Pancreas (tissue), 10 donors: ENCODE data around the gene INSR. TPM values are rescaled to one million over a fixed set of nuclear protein-coding genes. Genes with fewer than 3 reads are reported as not detected.
A peak's percentile ranks its signal among the peaks of the same experiment; 100 is the strongest.

ENCODE experiments used
- ATAC-seq, 4 donors: fragments of 200-7000 bp; cut with Tn5 transposase; one replicate each; pipeline versions ENCODE4 v1.8.0 to v1.9.1; 2020; ENCODE audit warnings: mild to moderate bottlenecking in 4 of 4, moderate library complexity in 4 of 4
- DNase-seq, 6 donors: peaks; one replicate each; pipeline ENCODE4 v3.0.0-alpha.2; 2020
- FAIRE-seq: peaks from 2 replicates; lab custom pipeline; 2012; peaks lifted over from hg19 to GRCh38; lab: Jason Lieb, UNC
- H3K27ac ChIP-seq, 4 donors: fragments of 200-600 bp; sonication (generic); 1 replicate in 3 of 4; 2 replicates in 1 of 4; pipeline versions ENCODE4 v1.5.0 to v1.8.0; 2020
- H3K27me3 ChIP-seq, 4 donors: fragments of 200-600 bp; one replicate each; pipeline ENCODE4 v1.8.0; 2021
- H3K36me3 ChIP-seq, 3 donors: fragments of 200-600 bp; sonication (generic) in 1 of 3; one replicate each; pipeline versions ENCODE4 v1.5.0 to v1.8.0; 2020 to 2021
- H3K4me1 ChIP-seq, 3 donors: fragments of 200-600 bp; one replicate each; pipeline ENCODE4 v1.8.0; 2021
- H3K4me3 ChIP-seq, 4 donors: fragments of 200-600 bp; sonication (generic) in 2 of 4; one replicate each; pipeline versions ENCODE4 v1.5.0 to v1.8.0; 2020 to 2021
- H3K9me3 ChIP-seq, 4 donors: fragments of 200-600 bp; one replicate each; pipeline ENCODE4 v1.8.0; 2021
- WGBS, 2 donors: extraction: QIAGEN DNeasy Blood & Tissue Kit; methylation state at CpG; one replicate each; pipeline ENCODE4 v1.1.7; 2013; 5-methylcytosine and 5-hydroxymethylcytosine counted together
- intact Hi-C, 3 donors: fragments of 100-400 bp; cut with DNase I; formaldehyde crosslinking; loops; one replicate each; pipeline versions ENCODE4 v1.11.1 to v1.14.2; 2022
- polyA plus RNA-seq, 2 donors: library from polyadenylated mRNA; stranded (reverse); fragments of 200-250 nt; gene quantifications; one replicate each; pipeline ENCODE4 v1.2.3, GENCODE V29; 2013
- total RNA-seq, 6 donors: library from RNA; stranded (reverse); fragmentation: NEBNext Ultra II Directional in 4 of 6; extraction: Animal tissue kit (Norgen Biotek cat#: 25700) in 4 of 6; gene quantifications; one replicate each; pipeline versions ENCODE4 v1.2.1 to v1.2.4, GENCODE V29; 2021 to 2023
- TF ChIP-seq, protein P1 (sequence below), 4 donors: fragments of 200-600 bp; sonication (generic) in 3 of 4; IDR thresholded peaks; one replicate each; pipeline versions ENCODE4 v1.5.0 to v1.8.0; 2021; ENCODE audit warnings: antibody characterized with exemption in 4 of 4
- donor health status: healthy with polysubstance abuse.
- donor health status: DM: no; HTN: no; CAD: no; lungs with moderate emphysema.
- donor health status: DM: no; HTN: no; CAD: no.
- donor health status: control.
- donor health status: control.
- donor health status: Bipolar disorder and iron deficiency.
- donor health status: DM: yes; HTN: yes; CAD: no.
- donor health status: DM: no; HTN: no; CAD: no.
- donor health status: DM: no; HTN: no; CAD: no.
- donor health status: DM: yes; HTN: yes; CAD: no.

INSR gene
- 100 to 1,000 TPM in 5 of 6 donors, 10 to 100 TPM in 1; 90.5 to 205 (median 129) TPM for total RNA-seq
- polyA plus RNA-seq = 10 to 100 TPM; 45.1 to 48.7 TPM

DNA sequence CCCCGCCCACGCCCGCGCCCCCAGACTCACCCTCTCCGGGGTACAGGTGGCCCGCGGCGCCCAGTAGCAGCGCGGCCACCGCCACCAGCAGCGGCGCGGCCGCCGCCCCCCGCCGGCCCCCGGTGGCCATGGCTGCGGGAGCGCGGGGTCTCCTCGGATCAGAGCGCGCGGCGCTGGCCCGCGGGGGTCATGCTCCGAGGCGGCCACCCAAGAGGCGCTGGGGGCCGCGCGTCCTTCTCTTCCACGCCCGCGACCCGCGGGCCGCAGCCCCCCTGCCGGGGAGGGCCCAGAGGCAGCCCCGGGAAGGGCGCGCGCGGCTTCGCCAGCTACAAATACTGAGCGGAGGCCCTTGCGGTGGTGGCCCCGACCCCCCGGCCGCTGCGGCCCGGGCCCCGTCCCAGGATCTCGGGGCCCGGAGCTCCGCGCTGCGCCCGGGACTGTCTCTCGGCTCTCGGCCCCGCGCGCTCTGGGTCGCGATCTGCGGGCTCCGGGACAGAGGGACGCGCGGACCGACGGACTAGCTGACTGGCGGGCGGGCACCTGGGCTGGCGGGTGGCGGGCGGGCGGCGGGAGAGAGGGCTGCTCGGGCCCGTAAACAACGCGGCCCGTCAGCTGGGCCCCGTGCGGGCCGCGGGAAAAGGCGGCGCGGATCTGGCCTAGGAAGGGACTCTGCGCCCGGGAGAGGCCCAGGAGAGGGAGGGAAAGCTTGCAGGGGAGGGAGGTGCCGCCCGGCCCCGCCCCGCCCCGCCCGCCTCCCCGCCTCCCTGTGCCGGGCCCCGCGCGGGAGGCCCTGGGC, at the start of gene INSR:
Gene INSR (minus strand): TSS at position 653 of the 796 bp plus-strand sequence. CDS start 523 bp downstream, at position 130.
- H3K4me1 ChIP-seq = peaks cover 0 to 9% (median 4%) of the 10 kb centered on the region in 3 donors
- TF ChIP-seq, protein P1, sequence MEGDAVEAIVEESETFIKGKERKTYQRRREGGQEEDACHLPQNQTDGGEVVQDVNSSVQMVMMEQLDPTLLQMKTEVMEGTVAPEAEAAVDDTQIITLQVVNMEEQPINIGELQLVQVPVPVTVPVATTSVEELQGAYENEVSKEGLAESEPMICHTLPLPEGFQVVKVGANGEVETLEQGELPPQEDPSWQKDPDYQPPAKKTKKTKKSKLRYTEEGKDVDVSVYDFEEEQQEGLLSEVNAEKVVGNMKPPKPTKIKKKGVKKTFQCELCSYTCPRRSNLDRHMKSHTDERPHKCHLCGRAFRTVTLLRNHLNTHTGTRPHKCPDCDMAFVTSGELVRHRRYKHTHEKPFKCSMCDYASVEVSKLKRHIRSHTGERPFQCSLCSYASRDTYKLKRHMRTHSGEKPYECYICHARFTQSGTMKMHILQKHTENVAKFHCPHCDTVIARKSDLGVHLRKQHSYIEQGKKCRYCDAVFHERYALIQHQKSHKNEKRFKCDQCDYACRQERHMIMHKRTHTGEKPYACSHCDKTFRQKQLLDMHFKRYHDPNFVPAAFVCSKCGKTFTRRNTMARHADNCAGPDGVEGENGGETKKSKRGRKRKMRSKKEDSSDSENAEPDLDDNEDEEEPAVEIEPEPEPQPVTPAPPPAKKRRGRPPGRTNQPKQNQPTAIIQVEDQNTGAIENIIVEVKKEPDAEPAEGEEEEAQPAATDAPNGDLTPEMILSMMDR (IDR thresholded peaks at IDR 0.05) = no peak
- WGBS, 2 donors = 0% methylated on average over 47 to 108 of the region's 108 CpGs
- no peak for FAIRE-seq
- H3K36me3 ChIP-seq = no peaks in the 10 kb centered on the region
- peak within 1 kb of the TSS; percentile 79 to 99 (median 96) for H3K4me3 ChIP-seq
- intact Hi-C loops = loop anchor here in 2 of 3 donors (5.0 to 10.0 kb wide), 3 partner anchors 82 to 99 kb away; no protein-coding TSS in a partner anchor
- ATAC-seq = peak; percentile 84 to 89 (median 84)
- peak within 1 kb of the TSS; percentile 98 to 99 (median 98) for H3K27ac ChIP-seq
- no peaks in the 10 kb centered on the region for H3K27me3 ChIP-seq
- DNase-seq = peak; percentile 90 to 97 (median 94)
- H3K9me3 ChIP-seq = no peaks in the 10 kb centered on the region

DNA sequence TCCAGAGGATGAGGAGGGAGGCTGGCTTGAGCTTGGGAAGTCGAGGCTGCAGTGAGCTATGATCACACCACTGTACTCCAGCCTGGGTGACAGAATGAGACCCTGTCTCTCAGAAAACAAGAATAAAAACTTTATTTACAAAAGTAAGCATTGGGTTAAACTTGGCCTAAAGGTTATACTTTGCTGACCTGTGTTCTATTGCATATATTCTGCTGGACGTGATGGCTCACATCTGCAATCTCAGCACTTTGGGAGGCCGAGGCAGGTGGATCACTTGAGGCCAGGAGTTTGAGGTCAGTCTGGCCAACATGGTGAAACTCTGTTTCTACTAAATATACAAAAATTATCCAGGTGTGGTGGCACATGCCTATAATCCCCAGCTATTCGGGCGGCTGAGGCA, 47.9 kb upstream of the INSR start:
- no peak for ATAC-seq
- no peaks in the 10 kb centered on the region for H3K36me3 ChIP-seq
- no peaks in the 10 kb centered on the region for H3K27me3 ChIP-seq
- WGBS, 2 donors = 85 to 87% methylated on average over 5 of the region's 5 CpGs
- no peak overlapping the region for H3K27ac ChIP-seq
- H3K4me1 ChIP-seq = no peaks in the 10 kb centered on the region
- no peak for FAIRE-seq
- DNase-seq = no peak
- intact Hi-C loops = loop anchor here in 1 of 3 donors (5.0 kb wide), 1 partner anchor 240 kb away; no protein-coding TSS in a partner anchor
- TF ChIP-seq, protein P1 (IDR thresholded peaks at IDR 0.05) = no peak
- H3K9me3 ChIP-seq = no peaks in the 10 kb centered on the region
- H3K4me3 ChIP-seq = no peak overlapping the region

DNA sequence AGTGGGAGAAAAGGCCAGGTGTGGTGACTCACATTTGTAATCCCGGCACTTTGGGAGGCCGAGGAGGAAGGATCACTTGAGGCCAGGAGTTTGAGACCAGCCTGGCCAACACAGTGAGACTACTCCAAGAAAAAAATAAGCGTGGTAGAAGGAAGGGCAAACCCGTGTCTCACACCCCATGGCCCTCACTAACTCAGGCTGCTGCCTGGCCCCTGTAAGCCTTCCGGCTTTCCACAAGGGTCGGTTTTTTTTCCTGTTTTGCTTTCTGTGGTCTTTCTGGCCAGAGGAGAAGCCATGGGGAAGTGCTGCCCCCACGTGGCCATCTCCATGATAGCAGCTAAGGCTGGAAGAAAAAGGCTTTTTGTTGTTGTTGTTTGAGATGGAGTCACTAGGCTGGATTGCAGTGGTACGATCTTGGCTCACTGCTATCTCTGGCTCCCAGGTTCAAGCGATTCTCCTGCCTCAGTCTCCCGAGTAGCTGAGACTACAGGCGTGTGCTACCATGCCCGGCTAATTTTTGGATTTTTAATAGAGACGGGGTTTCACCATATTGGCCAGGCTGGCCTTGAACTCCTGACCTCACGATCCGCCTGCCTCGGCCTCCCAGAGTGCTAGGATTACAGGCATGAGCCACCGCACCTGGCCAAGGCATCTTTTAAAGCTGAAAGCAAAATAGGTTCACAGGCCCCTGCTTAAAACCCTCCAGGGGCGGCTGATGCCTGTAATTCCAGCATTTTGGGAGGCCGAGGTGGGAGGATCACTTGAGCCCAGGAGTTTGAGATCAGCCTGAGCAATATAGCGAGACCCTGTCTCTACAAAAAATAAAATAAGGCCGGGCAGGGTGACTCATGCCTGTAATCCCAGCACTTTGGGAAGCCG, 47.0 kb upstream of the INSR start:
- no peak for FAIRE-seq
- Histone ChIP-seq H3K4me3 (no peak overlapping the region), H3K27ac (no peak overlapping the region), H3K36me3 (no peaks in the 10 kb centered on the region), H3K4me1 (no peaks in the 10 kb centered on the region), H3K27me3 (no peaks in the 10 kb centered on the region), H3K9me3 (no peaks in the 10 kb centered on the region)
- 24 to 27% methylated on average over 22 of the region's 22 CpGs for WGBS, 2 donors
- TF ChIP-seq, protein P1 (IDR thresholded peaks at IDR 0.05) = peak; percentile 85 to 93 (median 89)
- intact Hi-C loops = loop anchor here in 1 of 3 donors (5.0 kb wide), 1 partner anchor 239 kb away; no protein-coding TSS in a partner anchor
- peak; percentile 67 to 89 (median 86) for ATAC-seq
- peak; percentile 64 to 96 (median 85) for DNase-seq

DNA sequence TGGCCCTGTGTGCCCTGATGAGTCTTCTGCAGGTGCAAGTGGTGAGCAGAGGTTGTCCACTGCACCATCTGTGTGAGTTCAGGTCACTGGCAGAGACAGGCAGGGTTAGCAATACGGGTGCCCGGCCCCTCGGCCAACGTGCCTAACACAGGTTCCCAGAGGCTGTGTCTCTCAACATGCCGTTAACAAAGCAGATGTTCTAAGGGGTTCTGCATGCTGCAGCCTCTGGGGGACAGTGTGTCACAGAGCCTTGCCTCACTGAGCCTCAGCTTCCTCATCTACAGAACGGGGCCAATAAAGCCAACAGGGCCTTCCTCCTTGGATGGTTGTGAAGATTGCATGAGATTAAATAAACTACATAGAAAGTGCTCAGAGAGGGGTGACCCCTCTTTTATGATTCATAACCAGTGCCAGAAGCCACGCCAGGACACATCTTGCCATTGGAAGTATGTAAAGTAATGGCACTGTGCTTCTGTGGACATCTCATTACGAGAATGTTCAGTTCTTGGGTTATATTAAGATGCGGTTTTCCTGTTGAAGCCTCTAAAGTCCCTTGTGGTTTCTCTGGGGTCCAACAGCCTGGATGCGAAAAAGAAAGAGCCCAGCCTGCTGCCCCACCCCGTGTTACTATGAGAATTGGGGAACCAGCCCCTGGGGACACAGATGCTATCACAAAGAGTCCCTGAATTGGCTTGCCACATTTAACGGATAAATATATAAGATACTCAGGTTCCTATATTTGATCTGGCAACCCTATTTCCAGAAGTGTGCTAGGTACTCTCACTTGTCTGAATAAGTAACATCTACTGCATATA, 43.4 kb upstream of the INSR start:
- Histone ChIP-seq H3K9me3 (no peaks in the 10 kb centered on the region), H3K27ac (no peak overlapping the region), H3K36me3 (no peaks in the 10 kb centered on the region), H3K27me3 (no peaks in the 10 kb centered on the region), H3K4me1 (no peaks in the 10 kb centered on the region), H3K4me3 (no peak overlapping the region)
- WGBS, 2 donors = 89 to 92% methylated on average over 12 of the region's 12 CpGs
- no peak for FAIRE-seq
- intact Hi-C loops = loop anchor here in 1 of 3 donors (10.0 kb wide), 1 partner anchor 183 kb away; no protein-coding TSS in a partner anchor
- peak in 1 of 6 donors; percentile 17 for DNase-seq
- TF ChIP-seq, protein P1 (IDR thresholded peaks at IDR 0.05) = no peak
- ATAC-seq = peak in 1 of 4 donors; percentile 42
